Glomerular endothelial cell (primary cell): Measurements from ENCODE around the gene HAND2. TPM values are rescaled to one million over a fixed set of nuclear protein-coding genes. Genes with fewer than 3 reads are reported as not detected.

Experiments
- DNase-seq: peaks from one replicate; pipeline ENCODE4 v3.0.0-alpha.2; 2011; ENCODE audit warnings: low read depth, low spot score; ENCODE audit errors: extremely low read depth
- total RNA-seq: library from RNA; depleted of rRNA; stranded (reverse); fragments of >200 nt; gene quantifications from 2 replicates; pipeline ENCODE4 v1.2.3, GENCODE V29; 2015

The HAND2 gene
- total RNA-seq, 1 donor from 2014 or later: not detected

DNA sequence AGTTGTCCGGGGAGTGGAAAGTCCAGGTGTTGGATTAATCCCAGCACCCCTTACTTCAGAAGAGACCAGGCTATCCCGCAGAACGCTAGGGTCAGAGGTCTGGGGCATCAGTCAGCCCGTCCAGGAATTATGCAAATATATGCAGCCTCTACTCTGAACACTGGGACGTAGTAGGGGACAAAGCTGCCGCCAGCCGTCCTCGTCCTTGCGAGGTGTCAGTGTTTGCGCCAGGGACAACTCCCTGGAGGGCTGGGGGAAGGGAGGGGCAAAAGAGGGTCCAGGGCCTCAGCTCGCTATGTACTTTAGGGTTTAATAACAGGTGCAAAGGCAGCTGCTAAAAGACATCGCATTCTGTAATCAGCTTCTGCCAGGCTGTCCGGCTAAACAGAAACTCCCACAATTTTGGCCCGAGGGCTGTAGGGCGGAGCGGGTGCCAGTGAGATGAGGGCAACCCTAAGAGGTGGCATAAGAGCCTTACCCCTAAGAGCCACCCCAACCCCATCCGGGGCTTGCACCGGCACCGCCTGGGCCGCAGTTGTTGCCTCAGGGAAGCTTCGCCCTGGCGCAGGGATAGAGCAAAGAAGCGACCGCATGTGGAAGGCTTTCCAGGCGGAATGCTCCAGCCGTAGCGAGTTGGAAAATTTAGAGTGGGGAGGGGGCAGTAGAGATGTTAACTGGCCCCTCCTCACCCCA, 8.4 kb downstream of the HAND2 start:
- DNase-seq: no peak

DNA sequence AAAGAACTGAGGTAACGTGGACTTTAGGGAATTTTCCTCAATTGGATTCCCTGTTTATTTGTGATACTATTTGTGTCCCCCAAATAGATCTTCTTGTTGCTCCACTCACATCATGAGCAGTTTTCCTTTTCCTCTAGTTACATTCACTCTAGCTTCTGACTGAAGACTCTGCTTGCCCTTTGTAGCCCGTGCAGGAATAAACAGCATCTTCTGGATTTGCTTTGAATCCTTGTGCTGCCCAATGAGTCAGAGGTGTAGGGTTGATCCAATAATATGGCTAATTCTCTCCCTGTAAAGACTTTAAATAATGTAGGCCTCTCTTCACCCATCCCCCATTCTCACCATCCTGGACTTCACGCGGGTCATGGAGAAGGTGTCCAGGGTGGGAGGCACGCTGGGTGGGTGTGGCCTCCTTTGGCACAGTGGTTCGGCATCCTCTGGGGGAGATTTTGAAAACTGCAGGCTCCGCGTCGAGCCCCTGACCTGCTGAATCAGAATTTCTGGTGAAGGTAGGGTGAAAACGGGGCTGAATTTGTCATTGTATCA, 9.0 kb downstream of the HAND2 start:
- no peak for DNase-seq

DNA sequence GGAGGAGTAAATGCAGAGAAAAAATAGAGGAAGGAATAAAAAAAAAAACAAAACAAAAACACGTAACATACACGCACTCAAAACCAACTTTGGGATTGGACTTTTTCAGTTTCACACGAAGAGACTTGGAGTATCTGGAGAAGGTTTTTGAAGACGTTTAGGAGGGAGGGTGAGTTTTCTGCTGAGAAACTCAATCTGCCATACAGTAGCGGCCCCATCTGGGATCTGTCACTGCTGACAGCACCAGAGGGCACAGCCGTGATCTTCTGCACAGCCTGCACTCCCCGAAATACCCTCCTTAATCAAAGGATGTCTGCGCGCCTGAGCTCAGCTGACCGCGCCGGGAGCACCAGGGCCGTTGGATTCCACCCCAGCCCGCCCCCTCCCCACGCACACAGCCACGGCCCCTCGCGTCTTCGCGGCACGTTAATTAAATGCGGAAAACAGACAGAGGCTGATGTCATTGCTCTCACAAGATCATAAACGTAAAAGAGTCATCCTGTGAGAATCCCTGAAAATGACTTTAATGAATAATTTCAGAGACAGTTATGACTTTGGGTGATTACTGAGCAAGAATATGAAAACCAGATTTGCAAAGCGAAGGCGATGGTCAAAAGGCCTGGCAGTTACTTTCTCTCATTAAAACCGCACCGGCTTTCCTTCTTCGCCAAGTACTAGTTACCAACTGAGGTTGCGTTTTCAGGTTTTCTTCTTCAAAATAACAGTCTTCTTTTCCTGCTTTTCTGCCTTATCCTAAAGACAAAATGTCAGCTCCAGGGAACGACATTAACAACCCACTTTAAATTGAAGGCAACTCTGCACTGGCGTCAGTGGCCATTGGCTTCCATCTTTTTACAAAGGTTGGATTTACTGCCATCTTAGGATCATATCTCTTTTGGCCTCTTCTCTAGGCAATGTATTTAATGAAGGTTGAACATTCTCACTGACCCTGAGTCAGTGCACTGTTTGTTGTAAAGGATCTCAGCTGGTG, 10.6 kb downstream of the HAND2 start:
- no peak for DNase-seq

DNA sequence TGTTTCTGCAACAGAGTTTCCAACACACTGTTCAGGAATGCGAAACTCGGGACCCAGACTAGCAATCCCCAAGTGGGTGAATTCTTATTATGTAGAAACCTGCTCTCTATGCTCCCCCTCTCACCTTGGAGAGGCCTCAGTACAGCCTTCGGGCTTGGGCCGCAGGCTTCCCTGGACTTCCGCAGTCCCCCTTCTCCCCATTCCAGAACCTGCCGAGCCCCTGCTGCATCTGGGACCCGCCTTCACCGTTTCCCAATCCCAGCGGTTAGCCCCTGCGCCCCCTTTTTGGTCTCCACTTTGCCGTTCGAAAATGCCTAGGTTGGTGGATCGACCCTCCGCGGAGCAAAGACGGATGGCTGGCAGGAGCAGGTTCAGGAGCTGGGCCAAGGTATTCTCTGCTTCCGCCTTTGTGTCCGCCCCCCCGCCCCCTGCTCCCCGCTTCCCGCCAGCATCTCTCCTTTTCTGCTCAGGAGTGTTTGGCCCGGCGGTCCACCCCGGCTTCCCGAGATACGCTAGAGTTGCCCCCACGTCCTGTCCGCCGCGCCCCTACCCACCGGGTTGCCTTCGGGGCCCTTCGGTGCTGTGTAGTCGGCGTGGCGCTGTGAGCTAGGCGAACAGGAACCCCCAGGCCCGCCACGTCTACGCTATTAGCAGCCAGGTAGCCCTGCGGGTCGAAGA, 11.5 kb downstream of the HAND2 start:
- no peak for DNase-seq

DNA sequence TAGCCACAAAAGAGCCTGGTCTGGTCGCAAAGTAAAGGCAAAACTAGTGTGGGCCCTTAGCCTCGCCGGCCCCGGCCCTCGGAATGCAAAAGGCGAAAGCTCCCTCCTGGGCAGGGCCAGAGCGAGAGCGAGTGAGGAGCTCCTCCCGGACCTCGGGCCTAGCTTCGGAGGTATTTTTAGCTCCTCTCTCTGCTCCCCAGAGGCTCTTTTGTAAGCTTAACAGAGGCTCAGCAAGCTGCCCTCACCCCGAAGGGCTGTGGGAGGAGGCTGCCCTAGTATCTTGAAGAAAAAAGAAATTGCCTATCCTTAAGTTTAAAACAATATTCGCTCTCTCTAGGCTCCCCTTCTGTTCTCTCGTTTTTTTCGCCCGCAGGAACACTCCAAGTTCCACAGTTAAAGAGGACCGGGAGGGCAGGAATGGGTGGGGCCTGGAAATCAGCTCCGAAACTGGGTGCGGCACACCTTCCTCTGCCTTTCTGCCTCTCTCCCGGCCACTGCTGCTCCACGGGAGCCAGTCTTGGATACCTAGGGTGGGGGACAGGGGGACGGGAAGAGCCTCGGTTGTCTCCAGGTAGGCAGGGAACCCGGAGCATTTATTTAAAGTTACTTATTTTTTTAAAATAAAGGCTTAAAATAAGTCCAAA, 12.1 kb downstream of the HAND2 start:
- DNase-seq: no peak

DNA sequence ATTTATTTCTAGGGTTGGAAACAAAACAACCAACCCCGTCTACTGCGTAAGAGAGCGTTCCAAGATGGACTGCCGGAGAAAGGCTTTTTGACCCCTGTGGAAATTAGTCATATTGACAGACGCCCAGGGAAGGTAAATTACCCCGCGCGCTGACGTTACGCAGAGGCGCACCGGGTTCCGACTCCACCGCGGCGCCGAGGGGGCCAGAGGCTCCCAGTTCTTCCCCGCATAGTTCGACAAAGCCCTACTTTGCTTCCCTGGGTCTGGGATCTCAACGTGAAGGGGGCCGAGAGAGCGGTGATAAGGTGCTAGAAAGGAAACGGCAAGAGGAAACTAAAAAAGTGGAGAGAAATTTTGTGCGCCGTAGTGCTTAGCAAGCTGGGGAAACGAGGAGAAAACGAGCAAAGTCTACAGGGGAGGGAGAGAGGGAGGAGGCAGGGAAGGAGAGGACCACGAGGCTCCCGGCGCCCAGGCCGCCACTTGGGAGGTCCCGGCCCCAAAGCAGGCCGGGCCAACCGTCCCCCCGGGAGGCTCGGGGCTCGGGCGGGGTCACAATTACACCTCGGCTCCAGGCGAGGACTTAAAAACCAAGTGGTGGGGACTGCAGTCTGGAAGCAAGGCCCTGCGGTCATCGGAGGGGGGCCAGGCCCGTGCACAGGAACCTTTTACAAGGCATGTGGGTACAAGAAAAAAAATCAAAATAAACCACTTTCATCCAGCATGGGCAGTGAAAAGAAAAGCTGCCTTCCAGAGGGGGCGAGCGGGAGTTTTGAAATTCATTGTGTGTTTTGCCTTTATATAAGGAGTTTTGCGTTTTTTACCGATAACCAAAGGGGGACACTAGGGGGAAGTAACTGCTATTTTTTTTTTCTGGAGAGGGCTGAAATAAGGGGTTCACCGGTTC, 13.2 kb downstream of the HAND2 start:
- no peak for DNase-seq

DNA sequence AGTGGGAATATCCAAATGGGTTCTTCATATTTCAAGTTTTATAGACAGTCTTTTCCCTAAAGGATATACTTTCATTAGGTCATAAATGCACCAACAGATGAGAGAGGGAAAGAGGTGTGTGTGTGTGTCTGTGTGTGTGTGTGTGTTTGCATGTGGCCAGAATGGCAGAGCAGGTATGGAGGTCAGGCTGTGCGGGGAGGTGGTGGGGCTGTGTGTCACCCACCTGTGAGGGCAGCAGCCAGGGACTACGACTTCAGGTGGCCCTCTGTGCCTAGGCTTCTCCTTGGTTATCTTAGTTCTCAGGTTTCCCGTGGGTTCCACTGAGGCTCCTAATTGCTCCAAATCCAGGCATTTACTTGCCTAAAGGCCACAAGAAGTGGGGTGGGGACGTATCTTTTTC, 14.6 kb downstream of the HAND2 start:
- DNase-seq: no peak

DNA sequence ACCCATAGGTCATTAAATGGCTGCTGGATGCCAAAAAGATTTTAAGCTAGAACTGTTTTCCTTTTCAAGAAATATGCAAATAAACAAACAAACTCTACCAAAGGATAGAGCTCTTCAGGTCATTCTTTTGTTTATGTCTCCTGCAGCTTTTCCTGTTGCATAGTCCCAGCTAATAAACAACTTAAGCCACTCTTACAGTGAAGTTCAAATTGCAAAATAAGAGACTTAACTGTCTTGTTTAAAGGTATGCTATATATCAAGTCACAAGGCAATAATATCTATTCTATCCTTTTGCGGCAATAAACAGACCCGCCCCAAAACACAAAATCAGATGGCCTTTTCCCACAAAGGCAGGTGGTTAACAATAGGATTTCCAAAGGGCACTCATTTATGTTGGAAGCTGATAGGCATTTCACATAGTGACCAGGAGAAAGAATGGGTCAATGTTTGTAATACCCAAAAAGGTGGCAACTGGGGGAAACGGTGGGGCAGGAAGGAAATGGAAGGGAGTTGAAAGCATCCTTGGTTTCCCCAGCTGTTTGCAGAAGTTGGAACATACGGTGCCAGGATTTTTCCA, 15.3 kb downstream of the HAND2 start:
- DNase-seq: no peak

DNA sequence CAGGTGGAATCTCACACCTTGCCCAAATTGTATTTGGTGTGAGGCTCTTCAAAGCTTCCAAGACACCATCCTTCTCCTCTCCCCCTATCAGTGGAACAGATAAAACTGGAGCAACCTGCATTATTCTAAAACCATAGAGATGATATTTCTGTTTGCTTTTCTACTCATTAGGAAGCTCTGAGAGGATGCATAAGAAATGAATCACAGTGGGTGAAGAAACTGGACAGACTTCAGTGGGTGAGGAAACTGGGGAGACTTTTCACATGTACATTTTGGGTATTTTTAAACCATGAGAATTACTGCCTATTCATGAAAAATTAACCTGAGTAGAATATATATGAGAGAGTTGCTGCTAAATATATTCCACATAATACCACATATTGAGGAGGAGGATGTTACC, 16.4 kb downstream of the HAND2 start:
- DNase-seq: no peak

DNA sequence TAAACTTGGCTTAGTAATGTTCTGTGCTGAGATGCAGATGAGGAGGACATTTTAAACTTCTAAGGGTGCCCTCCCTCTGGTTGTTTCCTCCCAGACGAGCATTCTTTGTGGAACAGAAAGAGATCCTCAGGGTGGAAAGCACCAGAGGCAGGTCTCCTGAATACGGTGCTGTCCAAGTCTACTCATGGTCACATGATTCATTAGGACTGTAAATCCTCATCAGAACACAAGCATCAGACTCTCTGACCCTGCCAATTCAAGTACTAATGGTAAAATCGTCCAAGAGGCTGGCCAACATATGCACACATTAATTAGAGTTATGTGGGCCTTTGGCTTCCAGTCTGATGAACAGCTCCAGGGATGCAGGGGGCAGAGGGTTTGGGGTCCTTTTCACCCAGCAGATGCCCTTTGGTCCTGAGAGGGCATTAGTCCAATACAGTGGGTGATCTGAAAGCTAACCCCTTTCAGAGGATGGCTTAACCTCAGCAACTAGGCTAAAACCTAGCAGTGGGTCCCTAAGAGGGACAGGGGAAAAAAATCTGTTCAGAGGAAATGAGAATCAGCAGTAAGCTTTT, 18.2 kb downstream of the HAND2 start:
- DNase-seq: no peak

DNA sequence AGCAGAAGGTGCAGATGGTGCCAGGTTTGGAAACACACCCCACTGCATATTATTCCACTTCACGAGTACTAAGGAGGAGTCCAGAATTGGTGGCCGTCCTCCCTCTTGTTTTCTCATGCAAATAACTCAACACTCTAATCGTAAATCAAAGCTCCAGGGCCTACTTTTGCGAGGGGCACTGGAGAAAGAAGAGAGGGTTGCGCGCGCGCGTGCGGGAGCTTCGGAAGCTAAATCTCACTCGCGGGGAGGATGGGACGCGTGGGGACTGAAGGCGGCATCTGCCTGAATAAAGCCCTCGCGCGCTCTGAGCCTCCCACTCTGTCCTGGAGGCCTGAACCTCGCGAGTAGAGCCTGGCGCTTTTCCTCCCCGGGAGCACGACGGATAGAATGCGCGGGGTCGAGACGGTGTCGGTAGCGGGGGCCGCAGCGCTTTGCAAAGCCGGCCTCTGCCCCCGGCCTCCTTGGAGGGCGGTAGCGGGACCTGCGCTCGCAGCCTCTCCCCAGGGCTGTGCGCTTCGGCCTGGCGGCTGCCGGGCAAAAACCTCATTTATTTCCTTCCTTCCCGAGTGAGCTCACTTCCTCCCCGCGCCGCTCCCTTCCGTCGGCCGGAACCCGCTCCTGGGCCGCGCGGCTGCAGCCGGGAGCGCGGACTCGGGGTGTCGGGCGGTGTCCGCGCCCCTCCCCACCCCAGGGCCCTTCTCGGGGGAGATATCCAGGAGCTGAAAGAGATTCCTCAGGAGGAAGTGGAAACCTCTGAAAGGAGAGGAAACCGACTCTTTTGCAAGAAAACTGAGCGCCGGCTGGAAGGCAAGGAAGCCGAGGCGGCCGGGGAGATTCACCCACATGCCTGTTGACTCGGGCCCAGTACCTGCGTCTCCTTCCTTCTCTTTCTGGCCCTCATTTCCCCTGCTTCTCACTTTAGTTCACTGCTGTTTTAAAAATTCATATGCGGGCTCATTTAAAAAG, 20.7 kb downstream of the HAND2 start:
- DNase-seq: no peak

DNA sequence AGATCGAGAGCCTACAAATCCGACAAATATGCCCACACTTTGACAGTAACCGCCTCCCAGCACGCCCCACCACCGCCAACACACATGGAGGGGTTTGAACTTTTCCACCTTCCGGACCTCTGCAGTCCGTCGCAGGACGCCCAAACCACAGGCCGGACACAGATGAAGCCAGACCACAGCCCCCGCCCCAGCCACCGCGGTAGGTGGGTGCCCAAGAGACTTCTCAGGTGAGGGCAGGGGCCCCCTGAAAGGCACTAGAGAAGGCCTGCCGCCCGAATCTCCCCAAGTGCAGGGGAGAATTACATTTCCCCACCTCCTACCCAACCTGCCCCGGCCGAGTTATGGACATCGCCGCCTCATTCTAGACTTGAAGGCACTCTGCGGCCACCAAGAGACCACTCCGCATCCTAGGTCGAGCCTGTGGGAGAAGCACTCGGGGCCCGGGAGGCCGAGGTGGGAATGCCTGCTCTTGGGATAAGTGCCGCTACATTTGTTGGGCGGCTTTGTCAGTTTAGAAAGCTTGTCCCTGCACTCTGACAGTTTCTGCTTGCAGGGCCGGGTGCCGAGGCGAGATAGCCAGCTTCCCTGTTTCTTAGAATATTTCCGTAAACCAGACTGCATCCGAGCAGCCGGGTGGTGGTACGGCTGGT, 21.5 kb downstream of the HAND2 start:
- DNase-seq: no peak

DNA sequence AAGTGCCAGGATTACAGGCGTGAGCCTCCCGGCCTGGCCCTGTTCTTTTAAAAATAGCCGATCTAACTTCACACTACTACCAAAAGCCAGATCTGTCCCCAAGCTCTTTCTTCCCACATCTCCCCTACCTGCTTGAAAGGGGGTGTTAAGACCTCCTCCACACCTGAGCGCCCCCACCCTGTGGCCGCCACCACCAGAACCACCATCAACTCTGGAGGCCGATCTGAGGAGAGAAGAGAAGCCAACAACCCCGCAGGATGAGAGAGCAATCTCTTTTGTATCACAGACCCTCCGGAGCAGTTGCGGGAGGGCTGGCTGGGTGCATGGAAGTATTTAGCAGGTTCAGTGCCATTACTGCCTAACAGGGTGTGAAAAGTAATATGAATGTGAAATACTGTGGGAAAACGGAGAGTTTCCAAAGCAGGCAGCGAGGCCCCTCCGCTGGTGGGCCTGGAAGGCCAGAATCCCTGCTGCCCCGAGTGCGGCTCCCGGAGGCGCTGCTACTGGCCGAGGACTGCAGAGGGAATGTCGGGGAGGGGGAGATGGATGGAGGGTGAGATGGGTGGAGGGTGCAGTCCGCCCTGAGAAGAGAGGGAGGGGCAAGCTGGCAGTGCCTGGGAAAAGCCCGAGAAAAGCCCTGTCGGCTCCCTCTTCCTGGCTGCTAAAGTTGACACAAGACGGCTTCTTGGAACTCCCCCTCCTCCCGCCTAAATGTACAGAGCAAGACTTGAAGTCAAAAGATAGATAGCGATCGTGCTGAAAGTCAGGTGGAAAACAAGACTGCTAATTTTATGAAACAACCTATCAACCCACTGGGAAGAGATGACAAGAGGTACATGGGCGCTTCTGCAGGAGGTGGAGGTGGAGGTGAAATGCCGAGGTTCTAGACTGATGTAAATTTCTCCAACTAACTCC, 22.3 kb downstream of the HAND2 start:
- DNase-seq: no peak

DNA sequence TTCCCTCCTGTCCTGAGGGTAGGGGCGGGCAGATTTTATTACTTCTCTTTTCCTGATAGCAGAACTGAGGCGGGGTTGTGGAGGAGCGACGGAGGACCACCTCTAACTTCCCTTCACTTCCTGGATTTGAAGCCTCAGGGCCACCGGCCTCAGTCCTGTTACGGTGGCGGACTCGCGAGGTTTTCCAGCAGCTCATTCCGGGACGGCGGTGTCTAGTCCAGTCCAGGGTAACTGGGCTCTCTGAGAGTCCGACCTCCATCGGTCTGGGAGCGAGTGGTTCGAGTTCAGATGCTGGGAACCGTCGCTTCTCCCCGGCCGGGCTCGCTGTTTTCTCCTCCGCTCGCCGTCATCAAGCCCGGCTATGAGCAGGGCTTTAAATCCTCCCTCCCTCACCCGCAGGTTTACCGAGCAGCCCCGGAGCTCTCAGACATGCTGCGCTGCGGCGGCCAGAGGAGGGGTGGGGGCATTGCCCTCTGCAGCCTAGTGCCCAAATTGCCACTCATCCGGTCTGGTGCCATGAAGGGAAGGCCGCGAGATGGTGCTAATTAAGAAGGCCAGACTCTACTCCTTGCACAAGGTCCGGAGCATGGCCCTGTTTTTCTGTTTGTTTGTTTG, 23.3 kb downstream of the HAND2 start:
- DNase-seq: no peak

DNA sequence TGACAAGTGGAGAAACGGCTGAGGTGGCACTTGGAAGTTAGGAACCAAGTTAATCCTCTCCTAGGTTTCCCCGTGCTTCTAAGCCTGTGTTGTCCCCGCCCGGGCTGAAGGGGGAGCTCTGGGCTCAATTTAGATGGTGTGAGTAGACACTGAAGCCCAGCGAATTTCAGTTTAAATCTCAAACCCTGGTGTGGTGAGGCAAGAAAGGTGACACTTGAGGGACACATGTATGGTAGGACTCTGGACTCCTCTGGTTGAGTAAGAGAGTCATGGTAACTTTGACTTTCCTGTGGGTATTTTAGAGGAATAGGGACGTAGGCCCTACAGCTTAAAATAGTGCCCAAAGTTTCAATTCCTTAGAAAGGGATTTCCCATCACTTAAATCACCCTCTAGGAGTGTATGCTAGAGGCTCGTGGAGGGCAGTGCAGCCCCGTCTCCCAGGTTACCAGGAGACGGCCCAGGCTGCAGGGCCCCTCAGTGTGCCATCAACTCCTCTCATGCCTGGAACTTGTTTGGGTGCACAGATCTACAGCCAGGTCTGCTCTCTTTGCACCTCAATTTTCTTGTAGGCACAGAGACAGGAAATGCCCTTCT, 24.0 kb downstream of the HAND2 start:
- DNase-seq: no peak

DNA sequence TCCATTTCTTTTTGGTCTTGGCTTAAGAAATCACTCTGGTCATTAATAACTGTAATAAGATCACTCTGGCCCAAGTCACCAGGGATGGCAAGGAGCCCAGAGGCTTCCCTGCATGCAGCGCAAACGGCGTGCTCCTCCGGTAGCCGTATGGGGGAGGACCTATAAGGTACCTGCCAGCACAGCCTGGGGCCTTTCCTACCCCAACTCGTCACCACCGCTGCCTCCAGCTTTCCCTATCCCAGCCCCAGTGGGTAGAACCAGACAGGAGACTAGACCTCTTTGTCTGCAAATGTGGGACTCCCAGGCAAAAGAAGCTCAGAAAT, 25.9 kb downstream of the HAND2 start:
- no peak for DNase-seq
